ENCODE results near the gene SRP72.

GRCh38 chr4:56464581-56464980 is 2.8 kb upstream of the SRP72 start:
- TF ChIP-seq, protein P1, sequence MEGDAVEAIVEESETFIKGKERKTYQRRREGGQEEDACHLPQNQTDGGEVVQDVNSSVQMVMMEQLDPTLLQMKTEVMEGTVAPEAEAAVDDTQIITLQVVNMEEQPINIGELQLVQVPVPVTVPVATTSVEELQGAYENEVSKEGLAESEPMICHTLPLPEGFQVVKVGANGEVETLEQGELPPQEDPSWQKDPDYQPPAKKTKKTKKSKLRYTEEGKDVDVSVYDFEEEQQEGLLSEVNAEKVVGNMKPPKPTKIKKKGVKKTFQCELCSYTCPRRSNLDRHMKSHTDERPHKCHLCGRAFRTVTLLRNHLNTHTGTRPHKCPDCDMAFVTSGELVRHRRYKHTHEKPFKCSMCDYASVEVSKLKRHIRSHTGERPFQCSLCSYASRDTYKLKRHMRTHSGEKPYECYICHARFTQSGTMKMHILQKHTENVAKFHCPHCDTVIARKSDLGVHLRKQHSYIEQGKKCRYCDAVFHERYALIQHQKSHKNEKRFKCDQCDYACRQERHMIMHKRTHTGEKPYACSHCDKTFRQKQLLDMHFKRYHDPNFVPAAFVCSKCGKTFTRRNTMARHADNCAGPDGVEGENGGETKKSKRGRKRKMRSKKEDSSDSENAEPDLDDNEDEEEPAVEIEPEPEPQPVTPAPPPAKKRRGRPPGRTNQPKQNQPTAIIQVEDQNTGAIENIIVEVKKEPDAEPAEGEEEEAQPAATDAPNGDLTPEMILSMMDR (IDR thresholded peaks at IDR 0.05) = no peak
- TF ChIP-seq POLR2A (IDR thresholded peaks at IDR 0.05) = no peak

Data from body of pancreas (tissue), 4 donors.